Pancreas (tissue), 10 donors: Measurements from ENCODE around the gene ITPR3. TPM values are rescaled to one million over a fixed set of nuclear protein-coding genes. Genes with fewer than 3 reads are reported as not detected.
A peak's percentile ranks its signal among the peaks of the same experiment; 100 is the strongest.

Experiments used
- ATAC-seq, 4 donors: fragments of 200-7000 bp; cut with Tn5 transposase; one replicate each; pipeline versions ENCODE4 v1.8.0 to v1.9.1; 2020; ENCODE audit warnings: mild to moderate bottlenecking in 4 of 4, moderate library complexity in 4 of 4
- DNase-seq, 6 donors: peaks; one replicate each; pipeline ENCODE4 v3.0.0-alpha.2; 2020
- FAIRE-seq: peaks from 2 replicates; lab custom pipeline; 2012; peaks lifted over from hg19 to GRCh38; lab: Jason Lieb, UNC
- H3K27ac ChIP-seq, 4 donors: fragments of 200-600 bp; sonication (generic); 1 replicate in 3 of 4; 2 replicates in 1 of 4; pipeline versions ENCODE4 v1.5.0 to v1.8.0; 2020
- H3K27me3 ChIP-seq, 4 donors: fragments of 200-600 bp; one replicate each; pipeline ENCODE4 v1.8.0; 2021
- H3K36me3 ChIP-seq, 3 donors: fragments of 200-600 bp; sonication (generic) in 1 of 3; one replicate each; pipeline versions ENCODE4 v1.5.0 to v1.8.0; 2020 to 2021
- H3K4me1 ChIP-seq, 3 donors: fragments of 200-600 bp; one replicate each; pipeline ENCODE4 v1.8.0; 2021
- H3K4me3 ChIP-seq, 4 donors: fragments of 200-600 bp; sonication (generic) in 2 of 4; one replicate each; pipeline versions ENCODE4 v1.5.0 to v1.8.0; 2020 to 2021
- H3K9me3 ChIP-seq, 4 donors: fragments of 200-600 bp; one replicate each; pipeline ENCODE4 v1.8.0; 2021
- CTCF ChIP-seq, 4 donors: fragments of 200-600 bp; sonication (generic) in 3 of 4; IDR thresholded peaks; one replicate each; pipeline versions ENCODE4 v1.5.0 to v1.8.0; 2021; ENCODE audit warnings: antibody characterized with exemption in 4 of 4
- WGBS, 2 donors: extraction: QIAGEN DNeasy Blood & Tissue Kit; methylation state at CpG; one replicate each; pipeline ENCODE4 v1.1.7; 2013; 5-methylcytosine and 5-hydroxymethylcytosine counted together
- intact Hi-C, 3 donors: fragments of 100-400 bp; cut with DNase I; formaldehyde crosslinking; loops; one replicate each; pipeline versions ENCODE4 v1.11.1 to v1.14.2; 2022
- polyA plus RNA-seq, 2 donors: library from polyadenylated mRNA; stranded (reverse); fragments of 200-250 nt; gene quantifications; one replicate each; pipeline ENCODE4 v1.2.3, GENCODE V29; 2013
- total RNA-seq, 6 donors: library from RNA; stranded (reverse); fragmentation: NEBNext Ultra II Directional in 4 of 6; extraction: Animal tissue kit (Norgen Biotek cat#: 25700) in 4 of 6; gene quantifications; one replicate each; pipeline versions ENCODE4 v1.2.1 to v1.2.4, GENCODE V29; 2021 to 2023
- donor health status: healthy with polysubstance abuse.
- donor health status: DM: no; HTN: no; CAD: no; lungs with moderate emphysema.
- donor health status: DM: no; HTN: no; CAD: no.
- donor health status: control.
- donor health status: control.
- donor health status: Bipolar disorder and iron deficiency.
- donor health status: DM: yes; HTN: yes; CAD: no.
- donor health status: DM: no; HTN: no; CAD: no.
- donor health status: DM: no; HTN: no; CAD: no.
- donor health status: DM: yes; HTN: yes; CAD: no.

Gene ITPR3
- total RNA-seq (10 to 100 TPM in 5 of 6 donors, 1 to 10 TPM in 1; 9.1 to 20.3 (median 11.4) TPM), polyA plus RNA-seq (10 to 100 TPM; 13.7 to 15.3 TPM)

- TF ChIP-seq CTCF (IDR thresholded peaks at IDR 0.05) = no peak
- intact Hi-C loops = no loop called here
- no peak for FAIRE-seq
- Histone ChIP-seq H3K4me1 (peaks cover 0 to 8% (median 0%) of the 10 kb centered on the region in 3 donors), H3K27me3 (no peaks in the 10 kb centered on the region), H3K27ac (peak within 1 kb of the TSS; percentile 76 to 87 (median 78)), H3K9me3 (no peaks in the 10 kb centered on the region), H3K36me3 (no peaks in the 10 kb centered on the region), H3K4me3 (peak within 1 kb of the TSS; percentile 68 to 87 (median 76))
- ATAC-seq = peak; percentile 72 to 84 (median 80)
- WGBS, 2 donors = 0 to 1% methylated on average over 61 to 98 of the region's 99 CpGs
- DNase-seq = peak; percentile 59 to 88 (median 69)
Observed at GRCh38 chr6:33620856-33621710, at the start of gene ITPR3. TSS of gene ITPR3 (plus strand) at chr6:33621322. CDS start at chr6:33621603, 281 bp downstream.

GRCh38 chr6:33571637-33572316 is 49.3 kb upstream of the ITPR3 start:
- no peak for FAIRE-seq
- no peak for TF ChIP-seq CTCF (IDR thresholded peaks at IDR 0.05)
- H3K36me3 ChIP-seq = peaks cover 0 to 11% (median 4%) of the 10 kb centered on the region in 3 donors
- peak in 3 of 4 donors; percentile 8 to 24 (median 11) for ATAC-seq
- no peaks in the 10 kb centered on the region for H3K9me3 ChIP-seq
- intact Hi-C loops = no loop called here
- H3K27ac ChIP-seq = peak overlapping the region; percentile 73 to 85 (median 85)
- H3K27me3 ChIP-seq = no peaks in the 10 kb centered on the region
- 50 to 56% methylated on average over 11 of the region's 11 CpGs for WGBS, 2 donors
- DNase-seq = no peak
- peaks cover 0 to 4% (median 0%) of the 10 kb centered on the region in 3 donors for H3K4me1 ChIP-seq
- peak overlapping the region; percentile 36 to 76 (median 58) for H3K4me3 ChIP-seq

- intact Hi-C loops = no loop called here
- H3K27ac ChIP-seq = no peak overlapping the region
- no peaks in the 10 kb centered on the region for H3K9me3 ChIP-seq
- FAIRE-seq (no peak), ATAC-seq (no peak), DNase-seq (no peak)
- H3K36me3 ChIP-seq = peaks cover 0 to 11% (median 4%) of the 10 kb centered on the region in 3 donors
- TF ChIP-seq CTCF (IDR thresholded peaks at IDR 0.05) = no peak
- H3K27me3 ChIP-seq = no peaks in the 10 kb centered on the region
- WGBS, 2 donors = 92 to 97% methylated on average over 8 of the region's 8 CpGs
- H3K4me1 ChIP-seq = peaks cover 0 to 15% (median 10%) of the 10 kb centered on the region in 3 donors
- H3K4me3 ChIP-seq = no peak overlapping the region
Observed at GRCh38 chr6:33575211-33575610, 45.9 kb upstream of the ITPR3 start.

GRCh38 chr6:33576668-33577067 is 44.5 kb upstream of the ITPR3 start:
- FAIRE-seq = no peak
- no peak overlapping the region for H3K4me3 ChIP-seq
- no peaks in the 10 kb centered on the region for H3K27me3 ChIP-seq
- H3K36me3 ChIP-seq = peaks cover 0 to 11% (median 4%) of the 10 kb centered on the region in 3 donors
- peaks cover 0 to 13% (median 10%) of the 10 kb centered on the region in 3 donors for H3K4me1 ChIP-seq
- H3K9me3 ChIP-seq = no peaks in the 10 kb centered on the region
- DNase-seq = no peak
- 89 to 94% methylated on average over 11 of the region's 11 CpGs for WGBS, 2 donors
- TF ChIP-seq CTCF (IDR thresholded peaks at IDR 0.05) = no peak
- ATAC-seq = no peak
- intact Hi-C loops = no loop called here
- H3K27ac ChIP-seq = peak overlapping the region in 2 of 4 donors; percentile 45 to 62
